Measurements from ENCODE around the gene PCSK7.

Gene PCSK7

DNA sequence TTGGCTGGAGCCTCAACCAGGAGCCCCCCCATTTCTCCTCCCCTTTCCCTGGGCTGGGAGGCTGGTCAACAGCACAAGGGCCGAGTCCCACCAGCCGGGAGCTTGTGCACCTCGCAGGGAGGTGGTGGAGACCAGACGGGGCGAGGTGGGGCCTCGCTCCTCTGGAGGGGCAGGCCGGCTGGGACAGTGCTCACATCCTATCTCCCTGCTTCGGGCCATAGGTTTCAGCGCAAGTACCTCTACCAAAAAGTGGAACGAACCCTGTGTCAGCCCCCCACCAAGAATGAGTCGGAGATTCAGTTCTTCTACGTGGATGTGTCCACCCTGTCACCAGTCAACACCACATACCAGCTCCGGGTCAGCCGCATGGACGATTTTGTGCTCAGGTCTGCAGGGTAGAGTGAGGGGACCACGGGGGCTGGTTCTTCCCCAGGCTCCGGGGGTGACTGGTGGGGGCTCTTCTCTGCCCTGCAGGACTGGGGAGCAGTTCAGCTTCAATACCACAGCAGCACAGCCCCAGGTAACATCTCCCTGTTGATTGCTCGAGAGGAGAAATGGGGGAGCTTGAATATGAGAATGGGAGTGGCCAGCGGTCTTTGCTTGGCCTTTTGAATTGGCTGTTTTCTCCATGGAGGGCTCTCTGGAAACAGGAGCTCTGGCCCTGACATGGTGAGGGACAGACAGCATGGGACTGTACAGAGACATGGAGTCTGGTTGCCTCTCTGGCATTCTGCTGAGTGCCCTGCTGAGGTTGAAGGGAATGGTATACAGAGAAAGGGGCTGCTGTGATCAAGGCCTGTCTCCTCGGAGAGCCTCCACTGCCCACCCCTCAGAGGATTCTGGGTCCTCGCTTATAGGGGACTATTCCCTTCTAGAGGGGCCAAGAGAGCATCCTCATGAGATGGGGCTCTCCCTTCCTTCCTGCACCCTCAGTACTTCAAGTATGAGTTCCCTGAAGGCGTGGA, 50.0 kb downstream of the PCSK7 start:
- no peak for DNase-seq

DNA sequence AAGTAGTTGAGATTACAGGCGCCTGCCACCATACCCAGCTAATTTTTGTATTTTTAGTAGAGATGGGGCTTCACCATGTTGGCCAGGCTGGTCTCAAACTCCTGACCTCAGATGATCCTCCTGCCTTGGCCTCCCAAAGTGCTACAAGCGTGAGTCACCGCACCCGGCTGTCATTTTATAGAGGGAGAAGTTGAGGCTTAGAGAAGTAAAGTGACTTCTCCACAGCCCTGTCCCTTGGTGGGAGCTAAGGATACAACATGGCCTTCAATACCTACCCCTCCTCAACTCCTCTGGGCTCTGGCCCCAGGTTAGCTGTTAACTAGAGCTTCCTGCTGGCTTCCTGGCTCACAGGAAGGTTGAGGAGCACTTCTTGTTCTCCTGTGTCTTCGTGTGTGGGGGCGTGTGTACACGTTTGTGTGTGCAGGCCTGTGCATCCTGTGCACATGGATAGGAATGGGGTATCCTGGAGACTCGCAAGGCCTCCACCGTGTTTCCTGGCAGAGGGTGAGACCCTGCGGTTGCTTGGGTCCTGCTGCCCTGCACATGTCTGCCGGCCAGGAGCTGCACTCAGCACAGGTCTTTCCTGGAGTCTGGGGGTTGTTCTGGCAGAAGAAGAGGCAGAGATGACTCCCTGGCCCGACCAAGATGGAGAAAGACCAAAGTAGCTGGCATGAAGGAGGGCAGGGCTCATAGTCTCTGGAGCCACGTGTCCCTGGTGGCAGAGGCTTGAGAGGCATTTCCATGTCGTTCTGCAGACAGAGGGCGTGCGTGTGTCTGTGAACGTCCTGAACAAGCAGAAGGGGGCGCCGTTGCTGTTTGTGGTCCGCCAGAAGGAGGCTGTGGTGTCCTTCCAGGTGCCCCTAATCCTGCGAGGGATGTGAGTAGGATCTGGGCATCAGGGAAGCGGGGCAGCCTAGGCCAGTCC, 51.0 kb downstream of the PCSK7 start:
- DNase-seq, result peak; percentile 68

DNA sequence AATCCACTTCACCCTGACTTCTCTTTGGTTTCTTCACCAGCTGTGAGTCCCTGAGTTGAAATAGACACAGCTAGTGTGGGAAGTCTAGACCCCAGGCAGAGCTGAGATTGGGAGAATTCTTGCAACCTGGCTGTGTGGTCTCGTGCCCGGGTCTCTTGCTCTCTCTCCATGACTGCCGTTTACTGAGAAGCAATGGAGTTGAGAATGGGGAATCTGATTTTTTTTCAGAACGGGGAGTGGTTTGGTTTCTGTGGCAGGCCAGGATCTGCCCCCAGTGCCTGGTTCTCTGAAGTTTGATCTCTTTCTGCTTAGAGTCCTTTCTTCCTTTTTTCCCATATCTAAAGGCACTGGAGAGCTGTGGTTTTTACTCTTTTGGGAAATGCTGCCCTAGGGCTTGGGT, 51.9 kb downstream of the PCSK7 start:
- DNase-seq, result peak; percentile 27

DNA sequence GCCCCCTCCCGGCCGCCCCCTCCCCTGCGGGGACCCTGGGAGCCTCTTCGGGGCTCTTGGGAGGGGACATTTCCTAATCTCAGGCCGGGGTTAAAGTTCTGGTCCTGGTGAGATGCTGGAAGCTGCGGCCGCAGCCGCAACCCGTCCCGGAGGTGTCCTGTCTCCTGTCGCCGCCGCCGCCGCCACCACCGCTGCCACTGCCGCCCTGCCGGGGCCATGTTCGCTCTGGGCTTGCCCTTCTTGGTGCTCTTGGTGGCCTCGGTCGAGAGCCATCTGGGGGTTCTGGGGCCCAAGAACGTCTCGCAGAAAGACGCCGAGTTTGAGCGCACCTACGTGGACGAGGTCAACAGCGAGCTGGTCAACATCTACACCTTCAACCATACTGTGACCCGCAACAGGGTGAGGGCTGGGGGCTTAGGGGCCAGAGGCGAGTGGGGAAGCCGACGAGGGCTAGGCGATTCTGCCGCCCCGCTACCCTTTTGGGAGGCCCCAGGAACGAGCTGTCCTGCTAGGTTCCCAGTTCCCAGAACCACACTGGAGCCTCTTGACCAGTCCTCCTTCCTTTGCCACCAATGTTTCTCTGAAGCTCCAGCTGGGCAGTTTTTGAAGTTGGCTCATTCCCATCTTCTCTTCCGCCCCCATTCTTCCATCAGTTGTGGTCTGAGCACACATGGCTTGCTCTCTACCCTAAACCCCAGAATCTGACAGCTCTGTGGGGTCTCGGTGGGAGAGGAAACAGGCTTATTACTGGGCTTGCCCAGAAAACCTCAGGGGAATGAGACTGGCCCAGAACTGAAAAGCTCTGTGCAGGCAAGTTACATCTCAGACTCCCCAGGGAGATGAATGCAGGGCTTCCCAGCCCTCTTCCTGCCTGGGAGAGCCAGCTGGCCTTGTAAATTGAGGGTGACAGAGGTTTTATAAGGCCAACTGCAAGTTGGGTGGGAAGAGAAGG, 52.5 kb downstream of the PCSK7 start:
- peak; percentile 45 for DNase-seq

DNA sequence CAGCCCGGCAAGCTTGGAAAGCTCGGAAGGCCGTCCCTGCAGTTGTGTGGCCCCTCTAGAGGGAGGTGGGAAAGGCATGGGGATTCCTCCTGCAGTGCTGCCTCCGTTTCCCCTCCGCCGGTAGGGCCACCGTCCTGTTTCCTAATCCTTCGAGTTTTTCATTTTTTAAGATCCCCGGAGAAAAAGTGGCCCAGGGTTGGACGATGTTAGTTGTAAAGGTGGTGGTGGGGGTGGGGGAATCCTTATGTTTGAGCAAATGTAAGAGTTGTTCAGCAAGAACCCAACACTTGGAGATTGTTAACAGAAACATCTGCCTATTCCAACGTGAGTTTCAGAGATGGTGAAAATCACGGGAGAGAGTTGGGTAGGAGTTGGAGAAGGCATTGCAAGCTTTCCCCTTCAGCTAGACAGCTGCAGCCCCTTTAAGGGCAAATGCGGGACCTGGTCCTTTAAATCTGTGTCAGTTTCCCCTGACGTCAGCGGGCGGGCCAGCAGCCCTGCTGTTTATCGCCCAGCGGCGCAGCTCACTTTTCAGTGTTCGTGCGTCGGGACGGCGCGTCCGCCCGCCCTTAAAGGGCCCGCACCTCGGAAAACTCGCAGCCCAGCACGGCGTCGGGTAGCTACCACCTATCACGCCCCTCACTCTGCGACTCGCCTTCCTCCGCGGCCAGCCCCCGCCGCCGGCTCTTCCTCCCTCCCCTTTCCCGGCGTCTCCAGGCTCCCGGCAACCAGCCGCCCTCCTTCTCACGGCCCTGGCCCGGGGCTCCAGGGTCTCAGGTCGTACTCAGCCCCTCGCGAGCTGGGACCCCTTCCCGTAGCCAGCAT, 53.5 kb downstream of the PCSK7 start, which contains the start of gene SIDT2:
Gene SIDT2 (plus strand): TSS at position 534 of the 825 bp plus-strand sequence. CDS start 521 bp downstream, outside the sequence.
- DNase-seq, result peak; percentile 93

DNA sequence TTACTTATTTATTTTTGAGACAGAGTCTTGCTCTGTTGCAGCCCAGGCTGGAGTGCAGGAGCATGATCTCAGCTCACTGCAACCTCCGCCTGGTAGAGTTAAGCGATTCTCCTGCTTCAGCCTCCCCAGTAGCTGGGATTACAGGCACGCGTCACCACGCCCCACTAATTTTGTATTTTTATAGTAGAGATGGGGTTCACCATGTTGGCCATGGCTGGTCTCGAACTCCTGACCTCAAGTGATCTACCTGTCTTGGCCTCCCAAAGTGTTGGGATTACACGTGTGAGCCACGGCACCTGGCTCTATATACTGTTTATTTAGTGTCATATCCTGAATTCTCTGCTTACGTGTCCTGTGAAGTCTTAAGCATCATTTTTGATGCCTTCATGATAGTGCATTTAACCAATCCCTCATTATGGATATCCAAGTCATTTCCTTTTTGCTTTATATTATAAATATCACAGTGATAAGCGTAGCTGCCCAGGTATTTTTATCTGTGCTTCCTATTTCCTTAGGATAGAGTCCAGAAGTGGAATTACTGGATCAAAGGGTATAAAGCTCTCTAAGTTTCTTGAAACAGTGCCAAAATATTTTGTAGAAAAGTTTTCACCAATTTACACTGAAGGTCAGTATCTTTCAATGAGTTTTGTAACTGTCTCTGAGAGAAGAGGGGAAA, 54.2 kb downstream of the PCSK7 start:
- no peak for DNase-seq

DNA sequence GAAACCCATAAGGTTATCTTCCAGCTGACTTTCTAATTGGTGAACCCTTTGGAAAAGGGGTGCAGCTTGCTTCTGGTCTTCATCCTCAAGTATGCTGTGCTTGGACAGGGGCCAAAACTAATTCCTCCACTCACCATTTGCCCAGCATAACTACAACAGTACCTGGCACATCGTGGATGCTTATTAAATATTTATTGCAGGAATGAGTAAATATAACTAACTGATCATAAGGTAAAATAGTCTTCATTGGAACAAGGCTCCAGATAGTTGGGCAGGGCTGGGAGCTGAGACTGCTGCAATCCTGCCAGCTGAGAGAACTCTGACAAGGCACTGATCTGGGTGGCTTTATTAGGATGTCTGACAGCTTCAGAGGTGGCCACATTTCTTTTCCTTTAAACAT, 55.7 kb downstream of the PCSK7 start:
- no peak for DNase-seq

DNA sequence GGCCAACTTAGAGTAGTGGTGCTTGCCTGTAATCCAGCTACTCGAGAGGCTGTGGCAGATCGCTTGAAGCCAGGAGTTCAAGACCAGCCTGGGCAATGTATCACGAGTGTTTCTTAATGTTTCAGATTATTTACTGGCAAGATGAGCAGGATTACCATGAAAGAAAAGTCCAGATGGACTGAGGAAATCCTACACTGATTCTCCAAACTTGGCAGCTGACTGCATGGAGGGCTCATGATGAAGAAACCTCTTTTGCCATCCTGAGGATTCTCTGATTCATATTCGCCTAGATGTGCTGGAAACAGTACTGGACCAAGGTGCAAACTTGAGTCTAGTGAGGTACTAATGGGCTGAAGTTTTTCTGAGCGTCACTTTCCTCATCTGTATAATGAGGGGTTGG, 56.1 kb downstream of the PCSK7 start:
- DNase-seq, result no peak

DNA sequence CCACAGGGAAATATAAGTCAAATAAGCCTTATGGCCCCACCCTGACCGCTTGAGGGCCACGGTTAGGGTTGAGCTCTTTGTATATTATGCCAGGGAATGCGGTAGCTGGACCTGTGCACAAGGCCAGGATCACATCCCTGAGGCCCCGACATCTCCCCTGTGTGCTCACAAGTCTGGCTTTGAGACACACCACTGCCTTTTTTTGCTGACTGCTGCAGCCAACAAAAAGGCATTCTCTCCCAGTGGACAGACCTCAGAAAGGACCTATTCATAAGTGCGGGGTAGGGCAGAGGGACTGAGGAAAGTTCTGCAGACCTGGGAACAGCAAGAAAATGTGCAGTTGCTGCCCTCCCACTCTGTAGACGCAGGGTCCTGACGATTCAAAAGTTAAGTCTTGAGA, 56.8 kb downstream of the PCSK7 start:
- no peak for DNase-seq

DNA sequence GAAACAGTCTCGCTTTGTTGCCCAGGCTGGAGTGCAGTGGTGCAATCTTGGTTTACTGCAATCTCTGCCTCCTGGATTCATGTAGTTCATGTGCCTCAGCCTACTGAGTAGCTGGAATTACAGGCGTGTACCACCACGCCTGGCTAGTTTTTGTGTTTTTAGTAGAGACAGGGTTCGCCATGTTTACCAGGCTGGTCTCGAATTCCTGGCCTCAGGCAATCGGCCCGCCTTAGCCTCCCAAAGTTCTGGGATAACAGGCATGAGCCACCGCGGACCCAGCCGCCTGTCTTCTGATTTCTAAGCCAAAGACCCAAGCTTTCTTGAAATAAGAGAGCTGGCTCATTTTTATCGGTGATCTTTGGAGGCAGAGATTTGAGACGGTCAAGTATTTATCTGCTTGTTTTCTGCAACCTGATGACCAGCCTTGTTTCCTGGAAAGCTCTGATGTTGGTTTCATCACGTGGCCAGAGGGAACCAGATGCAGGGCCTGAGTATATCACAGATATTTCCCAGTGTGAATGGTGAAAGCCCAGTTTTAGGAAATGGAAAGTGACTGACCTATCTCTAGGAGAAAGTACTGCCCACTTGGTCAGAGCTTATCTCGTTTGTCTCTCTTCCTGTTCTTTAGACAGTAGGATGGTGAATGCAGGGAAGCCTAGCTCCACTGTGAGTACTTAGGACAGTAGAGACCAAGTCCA, 59.0 kb downstream of the PCSK7 start:
- DNase-seq, result no peak

DNA sequence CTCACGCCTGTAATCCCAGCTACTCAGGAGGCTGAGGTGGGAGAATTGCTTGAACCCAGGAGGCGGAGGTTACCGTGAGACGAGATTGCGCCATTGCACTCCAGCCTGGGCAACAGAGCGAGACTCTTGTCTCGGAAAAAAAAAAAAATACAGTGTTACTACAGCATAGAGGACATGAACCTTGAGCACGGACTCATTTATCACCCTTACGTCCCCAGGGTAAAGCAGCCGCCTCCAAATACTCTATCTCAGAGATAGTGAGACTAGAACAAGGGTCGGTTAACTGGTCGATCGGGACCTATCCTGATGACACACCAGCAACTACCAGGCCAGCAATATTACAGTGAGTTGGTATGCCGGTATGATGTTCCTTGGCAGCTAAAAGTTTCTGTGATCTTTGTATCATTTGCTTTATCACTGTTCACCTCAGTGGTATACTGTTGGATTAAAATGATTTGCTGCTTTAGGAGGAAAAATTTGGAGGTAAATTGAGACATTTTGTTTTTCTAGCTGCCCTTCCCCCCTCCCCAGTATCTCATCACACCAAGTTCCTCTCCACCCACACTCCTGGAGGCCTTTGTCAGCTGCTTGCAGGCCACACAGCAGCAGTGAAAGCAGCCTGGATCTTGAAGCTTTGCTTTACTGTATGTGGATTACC, 60.3 kb downstream of the PCSK7 start:
- DNase-seq, result no peak

DNA sequence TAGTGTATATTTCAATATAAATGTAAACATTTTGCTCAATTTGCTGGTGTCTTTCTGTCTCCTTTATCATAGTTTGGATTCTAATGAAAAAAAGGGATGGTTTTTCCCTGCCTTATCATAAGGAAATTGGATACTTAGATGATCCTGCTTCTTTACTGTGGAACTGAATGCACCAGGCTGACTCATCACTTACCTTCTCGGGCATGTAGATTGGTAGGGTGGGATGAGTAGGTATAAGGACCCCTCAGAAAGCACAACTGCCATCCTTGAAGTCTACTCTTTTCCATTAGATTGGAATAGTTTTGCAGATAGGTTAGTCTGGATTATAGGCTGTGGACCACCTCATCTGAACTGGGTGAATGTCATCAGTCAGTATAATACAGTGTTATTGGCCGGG, 60.9 kb downstream of the PCSK7 start:
- DNase-seq, result no peak

DNA sequence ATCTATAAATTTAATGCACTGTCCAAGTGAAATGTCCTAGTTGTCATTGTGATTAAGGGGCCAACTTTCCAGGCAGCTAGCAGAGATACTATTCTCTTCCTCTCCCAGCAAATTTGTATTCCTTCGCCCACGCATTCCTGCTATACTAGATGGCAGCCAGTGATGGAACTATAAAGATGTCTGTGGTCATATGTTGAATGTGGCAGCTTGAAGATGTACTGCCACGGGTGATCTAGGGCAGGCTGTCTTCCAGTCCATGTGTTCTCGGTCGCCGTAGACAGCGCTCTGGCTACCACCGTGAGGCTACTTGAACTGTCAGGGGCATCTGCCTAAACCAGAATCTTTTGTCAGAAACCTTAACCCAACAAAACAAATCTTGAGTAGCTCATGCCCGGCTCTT, 61.7 kb downstream of the PCSK7 start:
- no peak for DNase-seq

DNA sequence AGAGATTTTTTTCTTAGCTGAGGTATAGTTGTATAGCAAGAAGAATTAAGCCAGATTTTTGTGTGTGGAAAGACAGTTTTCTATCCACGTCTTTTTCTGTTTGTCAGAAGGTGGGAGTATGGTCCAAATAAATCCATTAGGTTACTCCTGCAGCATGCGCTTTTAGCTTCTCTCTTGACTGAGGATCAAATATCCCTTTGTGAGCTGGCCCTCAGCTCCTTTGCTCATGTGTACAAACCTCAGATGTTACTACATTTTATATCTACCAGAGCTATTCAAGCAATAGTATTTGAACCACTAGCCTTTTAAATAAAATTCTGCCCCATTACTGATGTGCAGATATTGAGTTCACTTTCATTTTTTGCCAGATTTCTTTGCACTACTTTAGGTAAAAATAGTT, 62.1 kb downstream of the PCSK7 start:
- DNase-seq, result no peak

DNA sequence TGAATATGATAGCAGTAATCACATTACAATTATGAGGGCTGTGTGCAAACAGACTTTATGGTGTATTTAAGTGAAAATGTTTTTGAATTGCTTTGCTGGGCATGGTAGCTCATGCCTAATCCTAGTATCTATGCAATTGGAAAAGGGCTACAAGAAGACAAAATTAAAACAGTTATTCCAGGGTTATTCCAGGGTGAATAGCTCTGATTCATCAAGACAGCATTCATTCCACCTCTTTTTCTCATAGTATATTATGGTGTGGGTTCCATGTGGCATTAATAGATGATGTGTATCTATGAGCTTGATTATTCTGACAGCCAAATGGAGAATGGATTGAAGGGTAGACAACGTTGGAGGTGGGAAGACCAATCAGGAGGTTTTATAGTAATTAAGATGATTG, 65.4 kb downstream of the PCSK7 start:
- DNase-seq, result no peak

DNA sequence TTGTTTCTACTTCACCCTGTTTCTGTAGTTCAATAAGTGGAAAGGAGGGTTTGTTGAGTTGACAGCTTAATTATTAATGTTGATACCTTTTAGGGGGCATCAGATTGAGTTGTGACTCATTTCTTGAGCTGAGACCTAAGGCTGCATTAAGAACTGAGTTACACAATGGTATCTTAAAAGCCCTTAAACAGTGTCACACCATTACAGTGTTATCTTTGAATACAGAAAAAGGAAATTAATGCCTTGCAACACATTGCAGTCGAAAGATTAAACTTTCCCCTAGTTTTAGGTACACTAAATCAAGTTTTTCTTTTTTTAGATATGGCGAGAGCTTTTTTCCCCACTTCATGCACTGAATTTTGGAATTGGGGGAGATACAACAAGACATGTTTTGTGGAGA, 71.0 kb downstream of the PCSK7 start:
- DNase-seq, result no peak

DNA sequence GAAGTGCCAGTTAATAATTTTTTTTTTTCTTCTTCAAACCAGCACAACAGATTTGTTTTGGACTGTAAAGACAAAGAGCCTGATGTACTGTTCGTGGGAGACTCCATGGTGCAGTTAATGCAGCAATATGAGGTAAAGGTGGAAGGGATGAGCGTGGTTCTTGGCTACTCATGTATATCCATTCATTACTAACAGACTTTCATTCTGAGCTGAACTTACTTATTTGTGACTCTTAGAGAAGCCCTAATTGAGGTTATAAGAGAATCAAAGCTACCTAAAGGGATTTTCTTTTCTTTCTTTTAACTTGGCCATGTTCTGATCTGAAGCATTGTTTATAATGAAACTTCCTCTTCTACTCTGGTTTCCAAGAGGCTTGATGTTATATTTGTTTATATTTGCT, 72.0 kb downstream of the PCSK7 start:
- DNase-seq, result no peak

DNA sequence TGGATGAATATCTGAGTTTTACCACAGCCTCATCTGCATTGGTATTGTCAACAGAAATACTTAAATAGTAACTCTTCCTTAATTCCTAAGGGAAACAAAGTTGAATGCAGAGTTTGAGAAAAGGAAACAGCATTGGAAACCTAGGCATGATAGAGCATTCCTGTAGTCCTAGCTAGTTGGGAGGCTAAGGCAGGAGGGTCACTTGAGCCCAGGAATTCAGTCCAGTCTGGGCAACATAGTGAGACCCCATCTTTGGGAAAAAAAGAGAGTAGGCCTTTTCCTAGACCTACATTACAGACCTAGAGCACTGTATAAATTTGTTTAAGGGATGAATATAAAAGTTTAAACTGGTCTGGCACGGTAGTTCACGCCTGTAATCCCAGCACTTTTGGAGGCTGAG, 74.4 kb downstream of the PCSK7 start:
- no peak for DNase-seq

DNA sequence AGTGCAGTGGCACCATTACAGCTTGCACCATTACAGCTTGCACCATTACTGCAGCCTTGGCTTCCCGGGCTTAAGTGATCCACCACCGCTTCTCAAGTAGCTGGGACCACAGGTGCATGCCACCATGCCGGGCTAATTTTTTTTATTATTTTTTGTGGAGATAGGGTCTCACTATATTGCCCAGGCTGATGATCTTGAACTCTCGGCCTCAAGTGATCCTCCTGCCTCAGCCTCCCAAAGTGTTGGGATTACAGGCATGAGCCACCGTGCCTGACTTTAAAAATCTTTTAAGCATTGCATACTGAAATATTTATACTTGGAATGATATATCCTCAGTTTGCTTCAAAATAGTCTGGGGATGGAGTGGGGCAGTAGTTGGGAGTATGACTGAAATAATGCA, 77.4 kb downstream of the PCSK7 start:
- no peak for DNase-seq
